K562 (cell line): Measurements from ENCODE around the gene LAMA2. TPM values are rescaled to one million over a fixed set of nuclear protein-coding genes. Genes with fewer than 3 reads are reported as not detected.

Source experiments
- ATAC-seq: fragments of 200-7000 bp; cut with Tn5 transposase; 3 replicates; pipeline ENCODE4 v1.9.1; 2020; ENCODE audit warnings: moderate library complexity
- BruUV-seq: library from RNA; stranded (reverse); fragments of 400-500 nt; replicated peaks from 2 replicates; lab custom pipeline; 2021; lab: Mats Ljungman, UMichigan
- CTCF ChIA-PET: fragments of 300-600 bp; formaldehyde crosslinking; extraction: SDS; loops from one replicate; lab custom pipeline; 2021; ENCODE audit warnings: low intra/inter-chr PET ratio; lab: Yijun Ruan, JAX
- POLR2A ChIA-PET: fragments of 300-600, 350-650 bp; sonication (Branson Sonifier 250); formaldehyde crosslinking; extraction: SDS; loops from one replicate; lab custom pipeline; 2021; ENCODE audit warnings: antibody characterized with exemption, inconsistent platforms; lab: Yijun Ruan, JAX
- DNase-seq, 4 experiments: peaks; one replicate each; pipeline versions ENCODE4 v3.0.0 to v3.0.0-alpha.2; 2011 to 2018; ENCODE audit warnings: low spot score in 3 of 4, mixed read lengths in 3 of 4; ENCODE audit errors: extremely low read depth in 1 of 4
- FAIRE-seq: peaks from 2 replicates; lab custom pipeline; 2011; peaks lifted over from hg19 to GRCh38; lab: Jason Lieb, UNC
- H2AFZ ChIP-seq: 2 replicates; pipeline ENCODE4 v1.6.0; 2011; ENCODE audit warnings: low read depth, low read length, control low read depth, inconsistent platforms
- H3K27ac ChIP-seq: fragments of 200-600 bp; 3 replicates; pipeline ENCODE4 v1.8.0; 2011; ENCODE audit warnings: low read depth, mild to moderate bottlenecking, control low read depth, inconsistent platforms, low read length, moderate library complexity, mixed read lengths; ENCODE audit errors: extremely low read depth
- H3K27me3 ChIP-seq, 2 experiments: fragments of 300-600 bp in 1 of 2; 2 replicates in 1 of 2; 3 replicates in 1 of 2; pipeline versions ENCODE4 v1.6.0 to v1.8.0; 2011; ENCODE audit warnings: inconsistent platforms in 2 of 2, low read length in 2 of 2, mild to moderate bottlenecking in 1 of 2, mixed read lengths in 1 of 2, moderate library complexity in 1 of 2; ENCODE audit not compliant: control insufficient read depth in 2 of 2, insufficient read depth in 2 of 2
- H3K36me3 ChIP-seq: fragments of 300-600 bp; 3 replicates; pipeline ENCODE4 v1.8.0; 2011; ENCODE audit warnings: mild to moderate bottlenecking, low read length, inconsistent platforms; ENCODE audit not compliant: control insufficient read depth, insufficient read depth
- H3K4me1 ChIP-seq, 2 experiments: fragments of 200-600 bp in 1 of 2; replicated peaks in 1 of 2; 2 replicates in 1 of 2; 3 replicates in 1 of 2; pipeline versions ENCODE4 v1.5.1 to v1.8.0; 2011; ENCODE audit warnings: inconsistent platforms in 2 of 2, low read length in 2 of 2, mild to moderate bottlenecking in 1 of 2, mixed read lengths in 1 of 2, moderate library complexity in 1 of 2; ENCODE audit not compliant: control insufficient read depth in 2 of 2, insufficient read depth in 2 of 2
- H3K4me2 ChIP-seq: 2 replicates; pipeline ENCODE4 v1.6.1; 2011; ENCODE audit warnings: low read length, control low read depth, inconsistent platforms, mixed read lengths; ENCODE audit not compliant: insufficient read depth
- H3K4me3 ChIP-seq: fragments of 200-600 bp; sonication (generic), shearing (Covaris generic); 2 replicates; pipeline ENCODE4 v1.5.1; 2016; ENCODE audit warnings: control low read depth, inconsistent platforms
- H3K79me2 ChIP-seq: fragments of 200-600 bp; 3 replicates; pipeline ENCODE4 v1.8.0; 2011; ENCODE audit warnings: low read length, inconsistent platforms; ENCODE audit not compliant: control insufficient read depth, insufficient read depth
- H3K9ac ChIP-seq, 2 experiments: 2 replicates each; pipeline versions ENCODE4 v1.6.0 to v1.6.1; 2011; ENCODE audit warnings: low read depth in 2 of 2, low read length in 2 of 2, control low read depth in 1 of 2, inconsistent platforms in 1 of 2, mild to moderate bottlenecking in 1 of 2, mixed read lengths in 1 of 2; ENCODE audit not compliant: insufficient read depth in 1 of 2
- H3K9me1 ChIP-seq: one replicate; pipeline ENCODE4 v1.6.0; 2011; ENCODE audit warnings: inconsistent platforms, mild to moderate bottlenecking, low read length, moderate library complexity; ENCODE audit not compliant: control insufficient read depth, insufficient read depth
- H3K9me3 ChIP-seq: replicated peaks from 2 replicates; pipeline ENCODE4 v1.5.1; 2011; ENCODE audit warnings: low read depth, low read length, inconsistent platforms; ENCODE audit not compliant: control insufficient read depth, insufficient read depth
- H4K20me1 ChIP-seq: replicated peaks from 2 replicates; pipeline ENCODE4 v1.6.1; 2011; ENCODE audit warnings: low read length, inconsistent platforms, mixed read lengths; ENCODE audit not compliant: control insufficient read depth, insufficient read depth
- BRD9 ChIP-seq: fragments of 450-650 bp; IDR thresholded peaks from 2 replicates; pipeline ENCODE4 v1.6.1; 2018; ENCODE audit warnings: low read depth; ENCODE audit not compliant: partially characterized antibody
- CEBPG ChIP-seq, 3 experiments: fragments of 200-800 bp in 1 of 3; sonication (Bioruptor generic) in 1 of 3; sonication (generic) in 1 of 3; formaldehyde crosslinking in 1 of 3; IDR thresholded peaks in 2 of 3; conservative IDR thresholded peaks in 1 of 3; 2 replicates each; pipeline versions ENCODE4 v1.6.1 to v1.8.0; 2016 to 2022; ENCODE audit warnings: missing compliant biosample characterization in 2 of 3, missing genetic modification characterization in 2 of 3, mild to moderate bottlenecking in 1 of 3, missing genetic modification reagents in 1 of 3
- ELK1 ChIP-seq: sonication (generic); formaldehyde crosslinking; IDR thresholded peaks from 2 replicates; pipeline ENCODE4 v1.8.1; 2022; ENCODE audit warnings: missing genetic modification reagents
- HMGXB4 ChIP-seq: sonication (generic); formaldehyde crosslinking; IDR thresholded peaks from 2 replicates; pipeline ENCODE4 v1.8.1; 2023; ENCODE audit warnings: mild to moderate bottlenecking, missing genetic modification reagents
- MAZ ChIP-seq, 2 experiments: fragments of 450-650 bp in 1 of 2; sonication (generic) in 1 of 2; formaldehyde crosslinking; IDR thresholded peaks in 1 of 2; conservative IDR thresholded peaks in 1 of 2; 2 replicates each; pipeline versions ENCODE4 v1.4.0 to v1.5.0; 2020; ENCODE audit warnings: mild to moderate bottlenecking in 1 of 2, missing genetic modification reagents in 1 of 2
- MECOM ChIP-seq: fragments of 250-450 bp; sonication (Bioruptor Pico); IDR thresholded peaks from 2 replicates; pipeline ENCODE4 v1.8.0; 2022; ENCODE audit warnings: inconsistent platforms
- TEAD2 ChIP-seq: fragments of 450-650 bp; IDR thresholded peaks from 2 replicates; pipeline ENCODE4 v1.6.1; 2016; ENCODE audit warnings: missing genetic modification characterization, control low read depth, missing compliant biosample characterization
- WHSC1 ChIP-seq: IDR thresholded peaks from one replicate; pipeline ENCODE4 v1.6.1; 2012; ENCODE audit warnings: low read length, control low read depth, inconsistent platforms
- ZNF280A ChIP-seq: fragments of 450-650 bp; IDR thresholded peaks from 2 replicates; pipeline ENCODE4 v1.6.1; 2018; ENCODE audit warnings: mild to moderate bottlenecking, low read depth; ENCODE audit not compliant: partially characterized antibody
- ZNF609 ChIP-seq: sonication (generic); formaldehyde crosslinking; IDR thresholded peaks from 2 replicates; pipeline ENCODE4 v1.8.1; 2023; ENCODE audit warnings: missing genetic modification reagents, mild to moderate bottlenecking, borderline replicate concordance
- WGBS: fragments of 100-300 bp; shearing (Covaris generic); methylation state at CpG from one replicate; pipeline ENCODE4 v1.1.6; 2016; ENCODE audit warnings: low coverage, mixed read lengths; ENCODE audit not compliant: insufficient coverage; ENCODE audit errors: missing lambda C conversion rate; 5-methylcytosine and 5-hydroxymethylcytosine counted together
- in situ Hi-C: fragments of 300-500 bp; cut with MboI; formaldehyde crosslinking; loops from 4 replicates; pipeline ENCODE4 v1.15.0; 2018; ENCODE audit warnings: inconsistent platforms, mixed read lengths
- intact Hi-C: fragments of 100-400 bp; cut with micrococcal nuclease; formaldehyde crosslinking; loops from 2 replicates; pipeline ENCODE4 v1.14.2; 2022
- polyA plus RNA-seq, 8 experiments: library from polyadenylated mRNA; depleted of rRNA in 4 of 8; stranded (reverse) in 5 of 8; unstranded in 3 of 8; fragments of >200 nt; fragmentation: Nextera tagmentation in 2 of 8; fragmentation: Illumina TruSeq in 1 of 8; extraction: Ambion mirVana in 2 of 8; extraction: Trizol in 1 of 8; gene quantifications; 2 replicates each; pipeline versions ENCODE4 v1.2.1 to v1.2.3, GENCODE V29; 2011 to 2014; ENCODE audit warnings: inconsistent platforms in 1 of 8, missing spikeins in 1 of 8
- total RNA-seq, 7 experiments: library from RNA; depleted of rRNA in 6 of 7; stranded (reverse); fragments of >200 nt in 6 of 7; fragmentation: Illumina TruSeq in 2 of 7; extraction: Trizol in 2 of 7; gene quantifications; 2 replicates each; pipeline versions ENCODE4 v1.2.1 to v1.2.3, GENCODE V29; 2011 to 2021; ENCODE audit warnings: low replicate concordance in 1 of 7

LAMA2 gene
- total and polyA plus RNA-seq, 9 of the 15 experiments (the other 6 are each of a cell fraction or from before 2014, with no cell fraction given), result 0.04 to 1.5 (median 0.36) TPM

- BruUV-seq, result no TSS peak
- Histone ChIP-seq H3K4me1 (no peaks in the 10 kb centered on the region), H4K20me1 (no peaks in the 10 kb centered on the region), H3K79me2 (no peaks in the 10 kb centered on the region), H3K9ac (no peak overlapping the region), H3K36me3 (no peaks in the 10 kb centered on the region), H3K27me3 (no peaks in the 10 kb centered on the region), H3K4me2 (no peak overlapping the region), H3K4me3 (no peak overlapping the region), H3K9me3 (no peaks in the 10 kb centered on the region), H3K27ac (no peak overlapping the region), H2AFZ (no peak overlapping the region), H3K9me1 (no peaks in the 10 kb centered on the region)
- POLR2A ChIA-PET, result interaction anchor here (0.6 kb wide), 1 partner anchor 8 kb away, joined by 3 read pairs; no protein-coding TSS in a partner anchor
- CTCF ChIA-PET, result no interaction called here
- in situ Hi-C loops, result no loop called here
- FAIRE-seq (no peak), ATAC-seq (no peak), DNase-seq (no peak)
- intact Hi-C loops, result no loop called here
- 0% methylated on average over 2 of the region's 2 CpGs for WGBS
- TF ChIP-seq CEBPG (CRISPR knock-in tag; IDR thresholded peaks at IDR 0.05), result no peak
- TF ChIP-seq CEBPG (tag; conservative IDR thresholded peaks at IDR 0.05 in 1 of 2, IDR thresholded peaks at IDR 0.05 in 1 of 2), result no peak
- TF ChIP-seq HMGXB4 (CRISPR knock-in tag), result no peak
- TF ChIP-seq MECOM, result no peak
- TF ChIP-seq TEAD2 (tag), result no peak
- no peak for TF ChIP-seq WHSC1
- no peak for TF ChIP-seq ZNF609 (CRISPR knock-in tag)
- no peak for TF ChIP-seq BRD9
- TF ChIP-seq ELK1 (CRISPR knock-in tag), result no peak
- TF ChIP-seq ZNF280A, result no peak
- TF ChIP-seq MAZ (CRISPR knock-in tag; conservative IDR thresholded peaks at IDR 0.05 in 1 of 2, IDR thresholded peaks at IDR 0.05 in 1 of 2), result no peak
These were observed 477.1 kb downstream of the LAMA2 start for GRCh38 chr6:129359811-129360681.
